H9 (cell line): ENCODE data around the gene UBA1. TPM values are rescaled to one million over a fixed set of nuclear protein-coding genes. Genes with fewer than 3 reads are reported as not detected.

Experiments used
- DNase-seq: peaks from one replicate; pipeline ENCODE4 v3.0.0-alpha.2; 2017
- H2AFZ ChIP-seq: one replicate; pipeline ENCODE4 v1.6.1; 2013; ENCODE audit warnings: mild to moderate bottlenecking, low read length, control low read depth, moderate library complexity
- H2AK5ac ChIP-seq: 2 replicates; pipeline ENCODE4 v1.6.1; 2013; ENCODE audit warnings: low read length, control low read depth, mixed read lengths; ENCODE audit not compliant: insufficient read length
- H2BK120ac ChIP-seq: one replicate; pipeline ENCODE4 v1.6.1; 2013; ENCODE audit warnings: low read depth, mild to moderate bottlenecking, low read length, control low read depth, inconsistent platforms; ENCODE audit not compliant: poor library complexity, severe bottlenecking
- H2BK12ac ChIP-seq: 2 replicates; pipeline ENCODE4 v1.6.1; 2013; ENCODE audit warnings: low read length, control low read depth, mixed read lengths, low read depth; ENCODE audit not compliant: insufficient read length
- H2BK15ac ChIP-seq: 2 replicates; pipeline ENCODE4 v1.6.1; 2013; ENCODE audit warnings: low read depth, low read length, control low read depth
- H2BK20ac ChIP-seq: one replicate; pipeline ENCODE4 v1.6.1; 2013; ENCODE audit warnings: low read depth, mild to moderate bottlenecking, low read length, control low read depth, inconsistent platforms; ENCODE audit not compliant: poor library complexity, severe bottlenecking
- H2BK5ac ChIP-seq: 2 replicates; pipeline ENCODE4 v1.6.1; 2013; ENCODE audit warnings: low read length, control low read depth, mixed read lengths; ENCODE audit not compliant: insufficient read length
- H3K14ac ChIP-seq: 2 replicates; pipeline ENCODE4 v1.6.1; 2013; ENCODE audit warnings: low read length, control low read depth; ENCODE audit not compliant: insufficient read depth
- H3K18ac ChIP-seq: 2 replicates; pipeline ENCODE4 v1.6.1; 2013; ENCODE audit warnings: low read depth, mild to moderate bottlenecking, mixed read lengths, low read length, control low read depth; ENCODE audit not compliant: insufficient read length
- H3K23ac ChIP-seq: 2 replicates; pipeline ENCODE4 v1.6.1; 2013; ENCODE audit warnings: low read length, control low read depth, mixed read lengths, low read depth; ENCODE audit not compliant: insufficient read length
- H3K23me2 ChIP-seq: 2 replicates; pipeline ENCODE4 v1.6.1; 2013; ENCODE audit warnings: low read depth, mild to moderate bottlenecking, mixed read lengths, low read length, control low read depth; ENCODE audit not compliant: insufficient read length, poor library complexity, severe bottlenecking
- H3K27ac ChIP-seq: 2 replicates; pipeline ENCODE4 v1.5.1; 2013; ENCODE audit warnings: low read length, control low read depth, mixed read lengths, low read depth; ENCODE audit not compliant: insufficient read length
- H3K27me3 ChIP-seq: 2 replicates; pipeline ENCODE4 v1.6.1; 2013; ENCODE audit warnings: low read length, control low read depth, inconsistent platforms; ENCODE audit not compliant: insufficient read depth
- H3K4ac ChIP-seq: 2 replicates; pipeline ENCODE4 v1.6.1; 2013; ENCODE audit warnings: low read depth, mild to moderate bottlenecking, control low read depth, inconsistent platforms, low read length, moderate library complexity
- H3K4me1 ChIP-seq: 2 replicates; pipeline ENCODE4 v1.6.1; 2013; ENCODE audit warnings: low read length, control low read depth, inconsistent platforms; ENCODE audit not compliant: insufficient read depth
- H3K4me2 ChIP-seq: 2 replicates; pipeline ENCODE4 v1.6.1; 2013; ENCODE audit warnings: low read length, control low read depth, mixed read lengths; ENCODE audit not compliant: insufficient read length, insufficient read depth
- H3K56ac ChIP-seq: 2 replicates; pipeline ENCODE4 v1.6.1; 2013; ENCODE audit warnings: low read depth, mild to moderate bottlenecking, mixed read lengths, low read length, control low read depth; ENCODE audit not compliant: insufficient read length
- H3K79me1 ChIP-seq: 2 replicates; pipeline ENCODE4 v1.6.1; 2013; ENCODE audit warnings: low read depth, mild to moderate bottlenecking, moderate library complexity, low read length, control low read depth, inconsistent platforms; ENCODE audit not compliant: insufficient read depth, poor library complexity, severe bottlenecking
- H3K79me2 ChIP-seq: 2 replicates; pipeline ENCODE4 v1.6.1; 2013; ENCODE audit warnings: low read length, control low read depth, inconsistent platforms; ENCODE audit not compliant: insufficient read depth
- H3K9ac ChIP-seq: 2 replicates; pipeline ENCODE4 v1.6.1; 2013; ENCODE audit warnings: low read length, control low read depth, mixed read lengths; ENCODE audit not compliant: insufficient read length; ENCODE audit errors: extremely low read depth
- H3K9me3 ChIP-seq: one replicate; pipeline ENCODE4 v1.6.1; 2013; ENCODE audit warnings: low read depth, low read length, inconsistent platforms; ENCODE audit not compliant: control insufficient read depth
- H3T11ph ChIP-seq: one replicate; pipeline ENCODE4 v1.6.1; 2013; ENCODE audit warnings: mild to moderate bottlenecking, low read length, control low read depth, inconsistent platforms
- H4K20me1 ChIP-seq: one replicate; pipeline ENCODE4 v1.6.1; 2013; ENCODE audit not compliant: control insufficient read depth, insufficient read length, insufficient read depth
- H4K5ac ChIP-seq: 2 replicates; pipeline ENCODE4 v1.6.1; 2013; ENCODE audit warnings: low read depth, mild to moderate bottlenecking, mixed read lengths, low read length, control low read depth; ENCODE audit not compliant: insufficient read length
- H4K8ac ChIP-seq: replicated peaks from 2 replicates; pipeline ENCODE4 v1.6.1; 2013; ENCODE audit warnings: low read length, control low read depth, mixed read lengths, low read depth; ENCODE audit not compliant: insufficient read length
- H4K91ac ChIP-seq: 2 replicates; pipeline ENCODE4 v1.6.1; 2013; ENCODE audit warnings: low read depth, mild to moderate bottlenecking, moderate library complexity, mixed read lengths, low read length, control low read depth; ENCODE audit not compliant: insufficient read length
- H3K27ac Mint-ChIP-seq, 3 experiments: 2 replicates in 2 of 3; 3 replicates in 1 of 3; pipeline ENCODE4 v1.8.0; 2020 to 2021; ENCODE audit warnings: mixed read lengths in 3 of 3, mild to moderate bottlenecking in 1 of 3, moderate library complexity in 1 of 3
- H3K27me3 Mint-ChIP-seq: 2 replicates; pipeline ENCODE4 v1.8.0; 2021; ENCODE audit warnings: low read depth, mild to moderate bottlenecking, moderate library complexity, mixed read lengths
- H3K36me3 Mint-ChIP-seq, 3 experiments: 2 replicates in 2 of 3; 3 replicates in 1 of 3; pipeline ENCODE4 v1.8.0; 2020 to 2021; ENCODE audit warnings: low read depth in 3 of 3, mixed read lengths in 3 of 3; ENCODE audit not compliant: insufficient read depth in 1 of 3
- H3K4me1 Mint-ChIP-seq, 2 experiments: 2 replicates each; pipeline ENCODE4 v1.8.0; 2020; ENCODE audit warnings: mixed read lengths in 2 of 2
- H3K4me3 Mint-ChIP-seq, 2 experiments: 2 replicates in 1 of 2; 3 replicates in 1 of 2; pipeline ENCODE4 v1.8.0; 2020 to 2021; ENCODE audit warnings: mild to moderate bottlenecking in 2 of 2, mixed read lengths in 2 of 2, moderate library complexity in 1 of 2
- H3K9me3 Mint-ChIP-seq, 2 experiments: 2 replicates in 1 of 2; 3 replicates in 1 of 2; pipeline ENCODE4 v1.8.0; 2020; ENCODE audit warnings: mild to moderate bottlenecking in 2 of 2, mixed read lengths in 2 of 2, moderate library complexity in 1 of 2
- CTCF ChIP-seq: fragments of 200-600 bp; sonication (generic); conservative IDR thresholded peaks from 3 replicates; pipeline ENCODE4 v1.8.0; 2021; ENCODE audit warnings: antibody characterized with exemption, mild to moderate bottlenecking
- WGBS: extraction: QIAGEN DNeasy Blood & Tissue Kit; methylation state at CpG from one replicate; pipeline ENCODE4 v1.1.7; 2013; ENCODE audit warnings: missing lambda C conversion rate, low lambda C conversion rate, mixed read lengths; ENCODE audit not compliant: insufficient read length; ENCODE audit errors: extremely low coverage; 5-methylcytosine and 5-hydroxymethylcytosine counted together
- total RNA-seq: library from RNA; stranded (reverse); gene quantifications from 2 replicates; pipeline ENCODE4 v1.2.1, GENCODE V29; 2021

The UBA1 gene
- total RNA-seq, 1 experiment from 2014 or later: 427 TPM

GRCh38 chrX:47148946-47149345 lies 44.7 kb upstream of the UBA1 start:
- DNase-seq: no peak
- Histone ChIP-seq H2BK20ac (no peak overlapping the region), H2BK5ac (no peak overlapping the region), H3K18ac (no peak overlapping the region), H3K79me1 (no peaks in the 10 kb centered on the region), H2BK120ac (no peak overlapping the region), H4K91ac (no peak overlapping the region), H3K27me3 (no peaks in the 10 kb centered on the region), H3T11ph (no peak overlapping the region), H3K9me3 (no peaks in the 10 kb centered on the region), H3K56ac (no peak overlapping the region), H4K8ac (no peak overlapping the region), H3K27ac (no peak overlapping the region), H4K5ac (no peak overlapping the region), H3K4ac (no peak overlapping the region), H3K23ac (no peak overlapping the region), H3K9ac (no peak overlapping the region), H2BK15ac (no peak overlapping the region), H2AK5ac (no peak overlapping the region), H3K14ac (no peak overlapping the region), H2BK12ac (no peak overlapping the region), H2AFZ (no peak overlapping the region), H3K4me1 (no peaks in the 10 kb centered on the region; the same call in 1 of the 2 replicates), H3K23me2 (peaks cover 8% of the 10 kb centered on the region), H3K79me2 (peaks cover 24% of the 10 kb centered on the region), H4K20me1 (no peaks in the 10 kb centered on the region), H3K4me2 (no peak overlapping the region)
- WGBS: no CpG with 5 or more reads among the region's 2 CpGs
- no peak overlapping the region for H3K4me3 Mint-ChIP-seq
- peaks cover 16 to 35% (median 26%) of the 10 kb centered on the region in 3 experiments for H3K36me3 Mint-ChIP-seq
- TF ChIP-seq CTCF: no peak
- no peak overlapping the region for H3K27ac Mint-ChIP-seq
- peaks cover 10 to 11% of the 10 kb centered on the region in 2 experiments for H3K4me1 Mint-ChIP-seq
- H3K27me3 Mint-ChIP-seq: no peaks in the 10 kb centered on the region
- H3K9me3 Mint-ChIP-seq: peaks cover 60 to 65% of the 10 kb centered on the region in 2 experiments
